HG03025 (cell line): ENCODE results near the gene TNFAIP8L1.
"Not testable (repeated sequence)": the region's sequence is repeated elsewhere in the genome, so short reads cannot be mapped to it uniquely, and the experiment has no call there.

ENCODE experiments used
- ATAC-seq: cut with Tn5 transposase; IDR thresholded peaks from one replicate; pipeline ENCODE4 v1.9.1; 2021; ENCODE audit warnings: mild to moderate bottlenecking, moderate library complexity; ENCODE audit not compliant: unreplicated experiment, low FRiP score

The TNFAIP8L1 gene

DNA sequence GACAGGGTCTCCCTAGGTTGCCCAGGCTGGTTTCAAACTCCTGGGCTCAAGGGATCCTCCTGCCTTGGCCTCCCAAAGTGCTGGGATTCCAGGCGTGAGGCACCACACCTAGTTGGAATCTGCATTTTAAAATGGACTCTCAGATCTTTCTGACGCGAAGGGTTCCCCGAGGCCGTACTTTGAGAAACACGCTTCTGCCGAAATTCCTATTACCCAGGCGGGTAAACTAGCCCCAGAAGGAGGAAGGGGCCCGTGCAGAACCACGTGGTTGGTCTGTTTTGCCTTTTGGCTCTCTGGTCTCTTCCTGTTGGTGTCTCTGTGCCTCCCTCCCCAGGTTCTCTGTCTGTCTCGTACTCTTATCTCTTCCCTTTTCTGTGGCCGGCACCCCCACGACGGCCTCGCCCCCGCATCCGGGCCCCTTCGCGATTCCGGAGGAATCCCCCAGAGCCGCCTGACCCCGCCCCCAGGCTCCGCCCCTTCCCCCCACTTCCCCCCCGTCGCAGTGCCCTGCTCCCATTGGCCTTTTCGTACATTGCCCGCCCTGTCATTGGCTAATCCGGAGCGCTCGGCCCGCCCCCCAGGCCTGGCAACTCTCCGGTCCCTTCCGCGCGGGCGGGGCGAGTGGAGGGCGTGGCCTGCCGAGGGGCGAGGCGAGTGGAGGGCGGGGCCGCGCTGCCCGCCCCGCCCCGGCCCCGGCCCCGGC, at the start of gene TNFAIP8L1:
Gene TNFAIP8L1 (plus strand): TSS at position 689 of the 703 bp plus-strand sequence. CDS start 12,354 bp downstream, outside the sequence.
- ATAC-seq = peak; percentile 71

DNA sequence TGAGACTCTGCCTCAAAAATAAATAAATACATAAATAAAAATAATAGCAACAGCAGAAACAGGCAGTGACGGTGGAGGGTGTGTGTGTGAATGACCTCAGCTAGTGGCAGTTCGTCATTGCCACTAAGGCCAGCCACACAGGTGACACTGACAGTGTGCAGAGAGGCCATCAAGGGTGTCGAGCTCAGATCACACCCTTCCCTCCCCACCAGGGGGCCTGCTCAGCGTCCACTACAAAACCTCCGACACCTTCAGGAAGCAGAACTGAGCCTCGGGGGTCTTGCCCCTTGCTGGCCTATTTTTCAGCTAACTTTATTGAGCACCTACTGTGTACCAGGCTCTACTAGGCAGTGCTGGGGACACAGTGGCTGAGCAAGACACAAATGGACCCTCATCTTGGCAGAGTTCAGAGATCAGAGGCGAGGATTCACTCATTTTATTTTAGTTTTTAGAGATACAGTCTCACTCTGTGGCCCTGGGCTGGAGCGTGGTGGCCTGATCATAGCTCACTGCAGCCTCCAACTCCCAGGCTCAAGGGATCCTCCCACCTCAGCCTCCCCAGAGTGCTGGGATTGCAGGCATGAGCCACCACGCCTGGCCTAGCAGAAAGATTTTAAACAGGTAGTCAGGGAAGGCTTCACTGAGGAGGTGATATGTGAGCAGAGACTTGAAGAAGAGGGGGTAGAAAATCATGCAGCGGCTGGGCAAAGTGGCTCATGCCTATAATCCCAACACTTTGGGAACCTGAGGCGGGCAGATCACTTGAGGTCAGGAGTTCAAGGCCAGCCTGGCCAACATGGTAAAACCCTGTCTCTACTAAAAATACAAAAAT, 49.5 kb upstream of the TNFAIP8L1 start:
- ATAC-seq = no peak

DNA sequence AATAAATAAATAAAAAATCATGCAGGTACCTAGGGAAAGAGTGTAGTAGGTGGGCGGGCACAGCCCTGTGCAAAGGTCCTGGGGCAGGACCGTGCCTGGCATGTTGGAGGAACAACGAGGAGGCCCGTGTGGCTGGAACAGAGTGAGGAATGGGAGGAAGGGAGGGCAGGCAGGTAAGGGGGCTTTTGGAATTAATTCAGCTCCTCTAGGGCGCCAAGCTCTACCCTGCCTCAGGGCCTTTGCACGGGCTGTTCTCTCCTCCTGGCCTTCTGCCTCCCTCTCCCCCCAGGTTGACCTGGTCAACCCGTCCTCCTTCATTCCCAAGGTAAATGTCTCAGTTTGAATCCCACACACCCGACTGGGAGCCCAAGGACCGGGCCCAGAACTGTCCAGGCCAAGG, 48.8 kb upstream of the TNFAIP8L1 start:
- ATAC-seq = no peak

DNA sequence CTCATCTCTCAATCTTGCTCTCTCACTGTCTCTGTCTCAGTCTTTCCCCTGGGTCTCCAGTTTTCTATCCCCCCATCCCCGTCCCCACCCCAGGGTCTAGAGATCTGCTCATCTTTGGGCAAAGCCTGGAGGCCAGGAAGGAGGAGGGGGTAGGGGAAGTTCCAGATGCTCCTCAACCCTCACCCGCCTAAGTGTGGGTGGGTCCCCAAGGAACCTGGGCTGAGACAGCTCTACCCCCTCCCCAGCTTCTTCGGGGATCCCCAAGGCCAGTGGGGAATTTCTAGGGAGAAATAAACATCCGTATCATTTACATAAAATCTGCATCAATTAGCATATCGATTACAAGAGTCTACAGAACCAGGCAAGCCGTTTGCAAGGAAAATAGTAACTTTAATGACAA, 48.0 kb upstream of the TNFAIP8L1 start:
- no peak for ATAC-seq

DNA sequence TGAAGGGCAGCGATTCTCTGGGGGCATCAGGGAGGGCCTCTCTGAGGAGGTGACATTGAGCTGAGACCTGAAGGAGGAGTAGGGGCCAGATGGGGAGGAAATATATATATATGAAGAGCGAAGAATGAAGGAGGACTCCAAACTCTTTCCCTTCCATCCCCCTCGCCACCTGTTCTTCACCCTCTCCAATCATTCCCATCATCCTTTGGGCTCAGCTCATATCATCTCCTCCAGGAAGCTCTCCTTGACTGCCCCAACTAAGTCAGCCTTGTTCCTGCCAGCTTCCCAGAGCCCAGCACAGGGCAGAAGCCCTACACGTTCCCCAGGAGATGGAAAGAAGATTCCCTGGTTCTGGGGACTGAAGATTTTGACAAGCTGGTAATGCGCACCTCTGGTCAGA, 46.9 kb upstream of the TNFAIP8L1 start:
- ATAC-seq = no peak

DNA sequence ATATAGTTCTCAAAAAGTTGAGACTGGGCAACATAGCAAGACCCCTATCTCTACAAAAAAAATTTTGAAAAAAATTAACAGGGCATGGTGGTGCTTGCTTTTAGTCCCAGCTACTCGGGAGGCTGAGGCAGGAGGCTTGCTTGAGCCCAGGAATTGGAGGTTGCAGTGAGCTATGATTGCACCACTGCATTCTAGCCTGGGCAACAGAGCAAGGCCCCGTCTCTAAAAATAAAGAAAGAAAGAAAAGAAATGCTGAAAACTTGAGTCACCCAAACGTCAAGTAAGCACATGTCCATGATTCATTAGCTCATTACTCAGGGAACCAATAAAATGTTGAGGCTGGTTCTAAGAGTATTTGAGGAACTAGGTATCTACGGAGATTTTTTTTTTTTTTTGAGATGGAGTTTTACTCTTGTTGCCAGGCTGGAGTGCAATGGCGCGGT, 45.9 kb upstream of the TNFAIP8L1 start:
- ATAC-seq = no peak

DNA sequence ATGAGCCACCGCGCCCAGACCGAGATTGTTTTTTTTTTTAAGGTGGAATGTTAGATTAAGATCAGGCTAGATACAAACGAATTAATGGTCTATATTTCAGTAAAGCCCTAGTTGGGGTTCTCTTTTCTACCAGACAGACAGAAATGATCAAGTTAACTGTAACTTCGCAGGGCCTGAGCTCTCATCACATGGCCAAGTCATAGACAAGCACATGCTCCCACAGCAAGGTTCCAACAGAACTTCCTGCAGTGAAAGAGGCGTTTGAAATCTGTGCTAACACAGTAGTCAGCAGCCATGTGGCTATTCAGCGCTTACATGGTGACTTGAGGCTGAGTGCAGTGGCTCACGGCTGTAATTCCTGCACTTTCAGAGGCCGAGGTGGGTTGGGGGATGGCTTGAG, 45.1 kb upstream of the TNFAIP8L1 start:
- ATAC-seq = no peak

DNA sequence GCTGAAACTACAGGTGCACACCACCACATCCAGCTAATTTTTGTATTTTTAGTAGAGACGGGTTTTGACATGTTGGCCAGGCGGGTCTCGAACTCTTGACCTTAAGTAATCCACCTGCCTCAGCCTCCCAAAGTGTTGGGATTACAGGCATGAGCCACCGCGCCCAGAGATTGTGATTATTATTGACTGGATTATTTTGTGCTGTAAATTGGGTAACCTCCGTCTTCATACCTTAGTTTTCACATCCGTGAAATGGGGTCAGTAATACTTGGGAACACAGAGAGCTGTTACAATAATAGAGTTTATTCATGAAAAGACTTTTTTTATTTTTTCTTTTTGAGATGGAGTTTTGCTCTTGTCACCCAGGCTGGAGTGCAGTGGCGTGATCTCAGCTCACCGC, 44.2 kb upstream of the TNFAIP8L1 start:
- ATAC-seq = not testable (repeated sequence)

DNA sequence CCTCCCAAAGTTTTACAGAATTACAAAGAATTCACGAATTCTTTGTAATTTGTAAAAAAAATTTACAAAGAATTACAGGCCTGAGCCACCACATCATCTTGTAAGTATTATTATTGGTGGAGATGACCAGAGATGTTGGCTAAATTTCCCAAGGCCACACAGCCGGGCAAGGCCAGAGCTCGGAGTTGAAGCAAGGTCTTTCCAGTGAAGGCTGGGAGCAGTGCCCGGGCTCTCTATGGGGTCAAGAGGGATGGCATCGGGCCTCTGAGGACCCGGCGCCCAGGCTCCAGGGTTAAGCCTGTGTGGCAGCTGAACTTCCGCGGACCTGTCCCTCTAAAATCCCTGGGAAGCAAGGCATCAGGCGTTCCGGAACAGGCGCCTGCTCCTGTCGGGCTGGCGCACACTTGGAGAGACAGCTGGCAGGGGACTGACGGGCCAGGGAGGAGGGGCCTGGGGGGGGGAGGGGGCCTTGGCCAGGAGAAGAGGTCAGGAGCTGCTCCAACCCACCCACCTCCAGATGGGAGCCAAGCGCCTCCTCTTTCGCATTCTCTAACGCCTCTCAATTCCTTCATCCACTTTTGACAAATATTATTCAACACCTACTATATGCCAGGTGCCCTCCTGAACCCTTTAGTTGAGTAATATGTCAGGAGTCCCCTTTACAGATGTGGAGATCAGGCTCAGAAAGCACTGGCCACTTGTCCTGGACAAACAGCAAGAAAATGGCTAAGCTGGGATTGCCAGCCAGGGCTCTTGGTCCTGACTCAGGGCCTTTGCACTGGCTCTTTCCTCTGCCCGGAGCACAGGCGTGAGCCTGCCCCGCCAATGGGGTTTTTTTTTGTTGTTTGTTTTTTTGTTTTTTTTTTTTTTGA, 43.0 kb upstream of the TNFAIP8L1 start:
- no peak for ATAC-seq

DNA sequence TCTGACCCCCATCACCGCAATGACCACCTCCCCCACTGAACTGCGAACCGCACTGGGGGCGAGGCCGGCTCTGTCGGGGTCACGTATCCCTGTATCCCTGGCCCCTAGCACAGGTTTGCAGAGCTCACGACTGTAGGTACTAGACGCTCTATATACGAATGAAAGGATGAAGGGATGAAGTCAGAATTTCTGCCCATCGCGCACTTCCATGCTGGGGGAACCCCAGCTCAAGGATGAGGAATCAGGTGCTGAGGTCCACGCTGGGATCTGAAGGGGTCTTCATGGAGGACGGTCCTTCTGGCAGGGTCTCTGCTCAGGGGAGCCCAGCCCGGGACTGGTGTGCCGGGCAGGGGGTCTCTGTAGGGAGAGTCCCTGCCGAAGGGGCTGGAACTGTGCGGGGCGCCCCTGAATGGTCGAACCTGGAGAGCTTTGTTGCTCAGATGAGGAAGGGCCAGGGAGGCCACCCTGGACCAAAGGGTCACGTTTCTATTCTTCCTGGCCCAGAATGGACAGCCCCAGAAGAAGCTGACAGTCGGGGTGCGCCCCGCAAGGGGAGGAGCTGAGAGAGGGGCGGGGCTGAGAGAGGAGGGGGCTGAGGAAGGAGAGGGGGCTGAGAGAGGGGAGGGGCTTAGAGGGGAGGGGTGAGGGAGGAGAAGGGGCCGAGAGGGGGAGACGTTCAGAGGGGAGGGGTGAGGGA, 41.9 kb upstream of the TNFAIP8L1 start:
- ATAC-seq = no peak

DNA sequence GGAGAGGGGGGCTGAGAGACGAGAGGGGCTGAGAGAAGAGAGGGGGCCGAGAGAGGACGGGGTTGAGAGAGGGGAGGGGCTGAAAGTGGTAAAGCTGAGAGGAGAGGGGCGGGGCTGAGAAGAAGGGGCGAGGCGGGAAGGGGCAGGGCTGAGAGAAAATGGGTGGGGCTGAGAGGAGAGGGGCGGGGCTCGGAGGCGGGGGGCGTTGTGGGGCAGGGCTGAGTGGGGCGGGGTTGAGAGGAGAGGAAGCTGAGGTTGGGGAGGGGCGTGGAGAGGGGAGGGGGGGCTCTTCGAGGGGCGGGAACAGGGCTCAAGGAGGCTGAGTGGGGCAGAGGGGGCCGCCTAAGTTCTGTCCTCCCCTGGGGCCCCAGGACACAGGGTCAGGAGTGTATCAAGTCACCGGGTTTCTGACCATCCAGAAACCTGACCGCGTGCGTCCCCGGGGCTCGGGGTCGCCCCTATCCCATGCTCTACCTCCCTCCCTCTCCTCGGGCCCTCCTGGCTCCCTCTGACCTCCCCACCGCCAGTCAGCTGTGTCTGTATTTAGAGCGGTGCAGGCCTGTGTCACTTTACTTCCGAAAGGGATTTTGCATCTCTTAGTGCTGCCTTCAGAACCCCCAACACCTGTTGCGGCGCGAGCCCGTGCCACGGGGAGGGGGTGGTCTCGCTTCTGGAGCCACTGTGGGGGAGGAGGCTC, 41.2 kb upstream of the TNFAIP8L1 start:
- ATAC-seq = no peak

DNA sequence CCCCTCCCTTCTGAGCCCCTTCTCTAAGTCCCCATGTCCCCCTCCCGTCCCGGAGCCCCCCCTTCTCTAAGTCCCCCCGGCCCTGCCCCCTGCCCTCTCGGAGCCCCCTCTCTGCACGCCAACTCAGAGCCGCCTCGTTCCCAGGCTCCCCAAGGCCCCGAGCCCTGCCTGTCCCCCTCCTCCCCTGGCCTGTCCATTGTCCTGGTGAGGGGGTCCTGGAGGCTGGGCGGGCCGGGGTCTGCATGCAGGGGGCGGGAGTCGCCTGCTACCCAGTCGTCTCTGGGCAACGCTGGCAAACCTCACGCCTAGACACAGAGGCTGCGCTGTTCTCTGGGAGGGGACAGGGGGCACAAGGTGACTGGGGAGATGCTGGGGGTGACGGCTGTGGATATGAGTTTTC, 40.6 kb upstream of the TNFAIP8L1 start:
- ATAC-seq = no peak

DNA sequence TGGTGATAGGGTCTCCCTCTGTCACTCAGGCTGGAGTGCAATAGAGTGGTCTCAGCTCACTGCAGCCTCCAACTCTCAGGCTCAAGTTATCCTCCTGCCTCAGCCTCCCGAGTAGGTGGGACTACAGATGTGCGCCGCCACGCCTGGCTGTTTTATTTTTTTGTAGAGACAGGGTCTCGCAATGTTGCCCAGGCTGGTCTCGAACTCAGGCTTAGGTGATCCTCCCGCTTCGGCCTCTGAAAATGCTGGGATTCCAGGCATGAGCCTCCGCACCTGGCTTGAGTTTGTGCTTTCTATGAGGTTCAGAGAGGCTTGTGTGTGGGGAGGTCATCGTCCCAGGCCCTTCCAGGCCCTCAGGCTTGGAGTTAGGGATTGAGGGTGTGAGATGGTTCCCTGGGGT, 39.2 kb upstream of the TNFAIP8L1 start:
- no peak for ATAC-seq

DNA sequence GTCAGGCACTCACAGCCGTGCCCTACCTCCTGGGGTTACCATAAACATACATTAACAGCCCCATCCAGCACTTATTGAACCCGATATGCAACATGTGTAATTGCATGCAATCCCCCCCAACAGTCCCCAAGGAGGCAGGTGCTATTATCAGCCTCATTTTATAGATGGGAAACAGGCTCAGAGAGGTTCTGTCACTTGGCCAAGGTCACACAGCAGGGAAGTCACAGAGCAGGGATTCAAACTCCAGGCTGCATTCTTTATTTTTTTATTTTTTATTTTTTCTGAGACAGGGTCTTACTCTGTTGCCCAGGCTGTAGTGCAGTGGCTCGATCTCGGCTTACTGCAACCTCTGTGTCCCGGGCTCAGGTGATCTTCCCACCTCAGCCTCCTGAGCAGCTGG, 38.4 kb upstream of the TNFAIP8L1 start:
- ATAC-seq = no peak

DNA sequence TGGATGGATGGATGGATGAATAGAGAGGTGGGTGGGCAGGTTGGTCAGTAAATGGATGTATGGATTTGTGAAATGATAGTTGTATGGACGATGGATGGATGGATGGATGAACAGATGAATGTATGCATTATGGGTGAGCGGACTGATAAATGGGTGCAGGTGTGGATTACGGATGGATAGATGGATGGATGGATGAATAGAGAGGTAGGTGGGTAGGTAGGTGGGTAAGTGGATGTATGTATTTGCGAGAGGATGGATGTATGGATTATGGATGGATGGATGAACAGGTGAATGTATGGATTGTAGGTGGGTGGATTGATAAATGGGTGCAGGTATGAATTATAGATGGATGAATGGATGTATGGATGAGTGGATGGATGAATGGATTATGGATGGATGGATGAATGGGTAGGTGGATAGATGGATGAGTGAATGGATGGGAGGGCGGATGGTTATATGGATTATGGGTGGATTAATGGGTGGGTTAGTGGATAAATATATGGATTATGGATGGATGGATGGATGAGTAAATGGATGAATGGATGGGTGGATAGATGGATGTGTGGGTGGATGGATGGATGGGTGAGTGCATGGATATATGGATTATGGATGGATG, 37.0 kb upstream of the TNFAIP8L1 start:
- no peak for ATAC-seq

DNA sequence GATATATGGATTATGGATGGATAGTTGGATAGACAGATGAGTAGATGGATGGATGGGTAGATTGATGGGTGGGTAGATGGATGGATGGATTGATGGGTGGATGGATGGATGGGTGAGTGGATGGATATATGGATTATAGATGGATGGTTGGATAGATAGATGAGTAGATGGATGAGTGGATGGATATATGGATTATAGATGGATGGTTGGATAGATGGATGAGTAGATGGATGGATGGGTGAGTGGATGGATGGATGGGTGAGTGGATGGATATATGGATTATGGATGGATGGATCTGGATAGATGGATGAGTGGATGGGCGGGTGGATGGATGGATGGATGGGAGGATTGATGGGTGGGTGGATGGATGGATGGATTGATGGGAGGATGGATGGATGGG, 36.4 kb upstream of the TNFAIP8L1 start:
- no peak for ATAC-seq

DNA sequence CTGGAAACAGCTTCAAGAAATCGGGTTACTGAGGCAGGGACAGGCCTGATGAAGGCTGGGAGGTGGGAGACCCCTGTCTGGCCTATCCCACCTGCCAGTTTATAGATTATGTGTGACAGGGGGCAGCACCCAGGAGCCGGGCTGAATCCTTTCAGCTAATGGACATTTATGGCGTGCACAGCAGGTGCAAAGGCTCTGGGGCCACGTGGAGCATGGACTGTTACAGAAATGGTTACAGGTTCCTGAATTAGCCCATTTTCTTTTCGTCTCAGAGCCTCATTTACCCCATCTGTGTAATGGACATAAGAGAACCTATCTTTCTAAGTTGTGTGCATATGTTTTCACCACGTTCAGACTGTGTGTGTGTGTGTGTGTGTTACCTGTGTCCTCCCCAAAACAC, 34.4 kb upstream of the TNFAIP8L1 start:
- ATAC-seq = no peak

DNA sequence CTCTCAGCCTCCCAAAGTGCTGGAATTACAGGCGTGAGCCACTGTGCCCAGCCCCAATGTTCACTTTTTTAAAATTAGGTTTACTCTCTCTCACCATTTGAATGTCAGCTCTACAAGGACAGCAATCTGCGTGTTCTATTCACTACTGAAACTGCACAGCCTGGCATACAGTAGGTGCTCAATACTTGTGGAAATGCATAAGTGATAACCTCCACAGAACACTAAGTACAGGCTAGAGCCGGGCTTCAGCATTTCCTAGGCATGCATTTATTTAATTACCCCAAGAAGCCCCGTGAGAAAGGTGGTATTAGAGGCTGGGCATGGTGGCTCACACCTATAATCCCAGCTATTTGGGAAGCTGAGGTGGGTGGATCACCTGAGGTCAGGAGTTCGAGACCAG, 33.1 kb upstream of the TNFAIP8L1 start:
- ATAC-seq = no peak

DNA sequence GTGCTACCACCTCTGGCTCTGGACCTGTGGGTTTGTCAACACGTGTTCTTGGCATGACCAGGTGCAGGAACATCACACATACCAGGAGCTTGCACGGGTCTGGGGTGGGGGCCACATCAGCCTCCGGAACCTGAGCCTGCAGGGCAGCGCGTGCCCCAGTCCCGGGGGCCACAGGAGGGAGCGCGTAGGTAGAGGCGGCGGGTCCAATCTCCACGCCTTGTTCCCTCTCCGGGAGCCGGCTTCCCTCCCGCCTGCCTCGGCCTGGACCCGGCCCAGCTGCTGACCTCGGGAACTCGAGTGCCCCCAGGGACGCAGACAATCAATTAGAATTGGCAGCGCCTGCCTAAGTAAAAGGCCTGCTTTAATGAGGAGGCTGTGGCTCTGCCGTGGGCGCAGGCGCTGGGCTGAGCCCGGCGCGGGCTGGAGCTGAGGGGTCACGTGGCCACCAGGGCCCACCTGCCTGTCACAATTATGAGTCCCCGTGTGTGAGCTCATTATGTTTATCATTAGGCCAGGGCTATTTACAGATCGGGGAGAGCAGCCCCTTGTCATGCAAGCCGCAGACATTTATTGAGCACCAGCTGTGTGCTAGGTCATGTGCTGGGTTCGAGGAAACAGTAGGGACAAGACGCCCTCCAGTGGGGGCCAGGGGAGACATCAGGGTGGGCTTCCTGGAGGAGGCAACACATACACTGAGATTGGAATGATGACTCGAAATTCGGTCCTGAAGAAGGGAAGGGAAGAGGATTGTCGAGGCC, 32.2 kb upstream of the TNFAIP8L1 start:
- no peak for ATAC-seq
